ENCODE data around the gene AIFM1.

The AIFM1 gene

GRCh38 chrX:130165703-130166502, at the start of gene AIFM1:
Gene AIFM1 (minus strand): TSS chrX:130165841. CDS start chrX:130165656, 185 bp downstream.
- peak; percentile 91 for DNase-seq

- DNase-seq = no peak
Measured at GRCh38 chrX:130213376-130213775, 47.7 kb upstream of the AIFM1 start.

DNA sequence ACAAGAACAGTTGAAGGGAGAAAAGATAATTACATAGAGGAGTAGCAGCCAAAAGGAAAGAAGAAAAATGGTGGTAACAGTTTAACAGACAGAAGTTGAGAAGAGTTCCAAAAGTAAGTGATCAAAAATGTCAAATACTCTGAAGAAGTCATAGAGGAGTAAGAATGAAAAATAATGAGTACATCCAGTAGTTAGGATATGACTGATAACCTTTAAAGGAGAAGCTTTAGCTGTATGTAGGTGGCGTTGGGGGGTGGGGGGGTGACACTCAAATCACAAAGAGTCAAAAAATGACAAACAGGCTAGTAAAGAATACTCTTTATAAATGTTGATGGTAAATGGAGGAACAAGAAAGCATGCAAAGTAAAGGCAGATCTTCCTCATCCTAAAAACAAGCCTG, 46.7 kb upstream of the AIFM1 start:
- DNase-seq = no peak

- DNase-seq = no peak
Measured at GRCh38 chrX:130211415-130212186, 46.0 kb upstream of the AIFM1 start.

GRCh38 chrX:130204647-130205046, 39.0 kb upstream of the AIFM1 start:
- no peak for DNase-seq

DNA sequence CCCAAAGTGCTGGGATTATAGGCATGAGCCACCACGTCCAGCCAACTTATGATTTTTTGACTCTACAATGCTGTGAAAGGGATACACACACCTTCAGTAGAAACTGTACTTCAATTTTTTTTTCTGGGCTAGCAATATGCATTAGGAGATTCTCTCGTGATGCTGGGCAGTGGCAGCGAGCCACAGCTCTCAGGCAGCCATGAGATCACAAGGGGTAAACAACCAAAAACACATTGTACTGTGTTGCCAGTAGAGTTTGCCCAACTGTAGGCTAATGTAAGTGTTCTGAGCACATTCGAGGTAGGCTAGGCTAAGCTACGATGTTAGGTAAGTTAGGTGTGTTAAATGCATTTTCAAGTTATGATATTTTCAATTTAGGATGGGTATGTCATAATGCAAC, 31.8 kb upstream of the AIFM1 start:
- DNase-seq = no peak

DNA sequence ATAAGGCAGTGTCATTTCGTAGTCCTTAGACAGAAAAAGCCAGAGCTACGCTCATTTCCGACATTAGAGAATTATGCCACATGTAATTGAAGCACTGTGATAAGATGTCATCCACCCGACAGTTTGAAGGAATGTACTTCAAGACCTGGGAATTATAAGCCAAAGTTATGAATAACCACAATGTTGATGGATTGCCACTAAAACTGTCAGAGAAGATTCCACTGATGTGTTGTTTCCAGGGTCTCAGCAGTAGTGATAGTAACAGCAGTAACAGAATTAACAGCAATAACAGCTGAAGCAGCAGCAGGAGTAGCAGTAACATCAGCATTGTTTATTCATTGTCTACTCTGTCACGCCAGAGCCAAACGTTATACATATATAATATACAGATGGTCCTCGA, 30.8 kb upstream of the AIFM1 start:
- DNase-seq = no peak

DNA sequence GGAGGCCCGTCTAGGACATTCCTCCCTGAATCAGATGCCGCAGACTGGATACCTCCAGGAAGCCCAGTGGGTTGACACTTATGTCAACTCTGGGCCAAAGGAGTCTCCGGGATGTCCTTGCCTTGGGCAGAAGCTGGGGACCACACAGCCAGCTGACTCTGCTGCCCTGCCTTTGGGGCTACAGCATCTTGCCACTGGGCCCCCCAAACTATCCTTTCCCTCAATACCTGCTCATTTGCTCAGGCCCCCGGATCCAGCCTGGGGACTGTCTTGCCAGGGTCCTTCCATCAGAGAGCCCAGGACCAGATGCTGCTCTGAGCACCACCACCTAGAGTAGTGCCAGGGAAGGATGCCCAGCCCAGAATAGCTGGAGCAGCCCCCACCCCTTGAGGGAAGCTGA, 25.2 kb upstream of the AIFM1 start:
- no peak for DNase-seq

GRCh38 chrX:130186651-130187050, 21.0 kb upstream of the AIFM1 start:
- DNase-seq = no peak

GRCh38 chrX:130184857-130185256, 19.2 kb upstream of the AIFM1 start:
- DNase-seq = no peak

DNA sequence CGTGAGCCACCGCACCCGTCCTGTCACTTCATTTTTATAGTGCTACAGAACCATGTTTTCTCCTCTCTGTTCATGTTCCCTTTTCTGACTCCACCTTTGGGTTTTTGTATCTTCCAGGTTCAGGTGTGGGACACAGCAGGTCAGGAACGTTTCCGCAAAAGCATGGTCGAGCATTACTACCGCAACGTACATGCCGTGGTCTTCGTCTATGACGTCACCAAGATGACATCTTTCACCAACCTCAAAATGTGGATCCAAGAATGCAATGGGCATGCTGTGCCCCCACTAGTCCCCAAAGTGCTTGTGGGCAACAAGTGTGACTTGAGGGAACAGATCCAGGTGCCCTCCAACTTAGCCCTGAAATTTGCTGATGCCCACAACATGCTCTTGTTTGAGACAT, 18.5 kb upstream of the AIFM1 start:
- no peak for DNase-seq

DNA sequence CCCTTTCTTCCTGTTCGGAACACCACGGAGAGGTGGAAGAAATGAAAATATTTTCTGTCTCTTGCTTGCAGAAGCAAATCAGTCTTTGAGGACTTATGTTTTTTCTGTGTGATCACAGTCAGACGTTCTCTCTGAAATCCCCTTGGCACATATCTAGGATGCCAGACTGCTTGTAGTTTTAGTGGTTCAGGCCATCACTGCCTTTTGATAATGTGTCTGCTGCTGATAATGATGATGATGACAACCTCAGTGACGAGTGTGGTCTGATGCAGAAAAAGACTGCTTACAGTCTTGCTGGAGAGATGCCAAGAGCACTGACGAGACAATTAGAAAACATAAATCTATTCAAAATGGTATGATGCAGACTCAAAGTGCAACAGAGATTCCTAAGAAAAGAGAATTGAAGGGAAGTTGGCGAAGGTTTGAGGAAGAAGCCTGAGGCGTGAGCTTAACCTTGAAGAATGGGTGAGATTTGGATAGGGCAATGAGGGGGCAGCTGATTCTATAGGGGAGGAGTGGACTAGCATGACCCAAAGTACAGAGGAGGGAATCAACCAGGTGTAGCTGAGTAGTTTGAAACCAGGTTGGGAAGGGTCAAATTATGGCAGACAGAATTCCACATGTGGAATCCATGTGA, 14.1 kb upstream of the AIFM1 start:
- DNase-seq = no peak

DNA sequence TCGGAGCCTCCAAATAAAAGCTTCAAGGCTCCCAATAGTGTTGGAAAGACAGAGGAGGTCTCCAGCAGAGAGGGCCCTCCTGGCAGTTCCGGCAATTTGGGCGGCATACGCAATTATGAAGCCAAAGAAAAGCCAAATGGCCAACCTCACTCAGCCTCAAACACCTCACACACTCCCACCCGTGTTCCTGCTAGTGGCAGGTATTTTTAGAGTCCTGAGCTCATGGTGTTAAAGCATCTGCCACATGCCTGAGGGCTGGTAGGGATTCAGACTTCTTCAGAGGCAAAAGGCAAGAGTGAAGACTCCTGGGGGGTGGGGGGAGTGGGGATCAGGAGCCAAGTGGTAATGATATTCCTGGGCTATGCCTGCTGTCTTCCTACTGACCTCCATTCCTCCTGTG, 13.5 kb upstream of the AIFM1 start:
- no peak for DNase-seq

DNA sequence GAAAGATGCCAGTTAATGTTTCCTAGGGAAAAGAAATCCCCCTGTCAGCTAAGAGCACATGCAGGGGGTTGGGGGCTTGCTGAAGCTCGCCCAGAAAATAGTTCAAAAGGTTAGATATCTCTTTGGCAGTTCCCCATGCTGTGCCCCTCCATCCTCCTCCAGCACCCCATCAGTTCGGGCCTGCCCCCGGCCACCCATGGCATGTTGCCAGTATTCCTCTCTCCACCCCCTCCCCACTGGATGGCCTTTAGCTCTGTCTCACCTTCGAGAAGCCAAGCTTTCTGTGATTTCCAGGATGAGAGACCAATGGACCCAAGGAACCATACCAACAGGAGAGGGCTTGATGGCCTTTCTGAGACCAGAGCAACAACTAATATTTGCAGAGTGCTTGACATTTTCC, 11.3 kb upstream of the AIFM1 start:
- DNase-seq = no peak

DNA sequence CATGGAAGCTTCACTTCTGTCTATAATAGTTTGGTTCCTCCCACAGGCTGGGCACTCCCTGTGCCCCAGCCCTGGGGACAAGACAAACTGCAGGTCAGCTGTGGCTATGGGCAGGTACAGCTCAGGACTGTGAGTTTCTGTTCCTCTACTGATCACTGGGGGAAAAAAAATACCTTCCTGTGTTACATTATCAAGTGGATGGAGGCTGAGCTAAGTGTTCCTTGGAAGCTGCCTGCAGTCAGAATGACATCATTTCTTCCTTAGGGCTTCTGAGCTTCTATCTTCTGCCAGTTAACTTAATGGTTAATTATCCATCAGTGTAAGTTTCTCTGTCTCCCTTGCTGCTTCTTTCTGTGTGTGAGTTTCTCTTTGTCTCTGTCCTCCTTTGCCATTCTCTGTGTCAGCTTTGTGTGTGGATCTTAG, 10.7 kb upstream of the AIFM1 start:
- no peak for DNase-seq

DNA sequence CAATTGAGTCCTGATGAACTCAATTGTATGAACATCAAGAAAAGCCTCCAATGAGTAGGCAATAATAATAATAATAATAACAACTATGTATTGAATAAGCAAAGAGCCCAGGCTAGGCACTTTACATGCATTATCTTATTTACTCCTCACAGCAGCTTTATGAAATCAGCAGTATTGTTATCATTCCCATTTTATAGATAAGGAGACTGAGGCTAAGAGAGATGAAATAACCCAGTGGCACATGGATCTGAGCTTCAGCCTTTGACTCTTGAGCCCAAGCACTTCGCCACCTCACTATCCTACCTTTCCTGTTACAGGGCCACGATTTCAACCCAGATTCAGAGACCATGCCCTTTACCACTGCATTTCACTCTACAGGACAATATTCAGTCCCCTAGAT, 9.3 kb upstream of the AIFM1 start:
- DNase-seq = no peak

DNA sequence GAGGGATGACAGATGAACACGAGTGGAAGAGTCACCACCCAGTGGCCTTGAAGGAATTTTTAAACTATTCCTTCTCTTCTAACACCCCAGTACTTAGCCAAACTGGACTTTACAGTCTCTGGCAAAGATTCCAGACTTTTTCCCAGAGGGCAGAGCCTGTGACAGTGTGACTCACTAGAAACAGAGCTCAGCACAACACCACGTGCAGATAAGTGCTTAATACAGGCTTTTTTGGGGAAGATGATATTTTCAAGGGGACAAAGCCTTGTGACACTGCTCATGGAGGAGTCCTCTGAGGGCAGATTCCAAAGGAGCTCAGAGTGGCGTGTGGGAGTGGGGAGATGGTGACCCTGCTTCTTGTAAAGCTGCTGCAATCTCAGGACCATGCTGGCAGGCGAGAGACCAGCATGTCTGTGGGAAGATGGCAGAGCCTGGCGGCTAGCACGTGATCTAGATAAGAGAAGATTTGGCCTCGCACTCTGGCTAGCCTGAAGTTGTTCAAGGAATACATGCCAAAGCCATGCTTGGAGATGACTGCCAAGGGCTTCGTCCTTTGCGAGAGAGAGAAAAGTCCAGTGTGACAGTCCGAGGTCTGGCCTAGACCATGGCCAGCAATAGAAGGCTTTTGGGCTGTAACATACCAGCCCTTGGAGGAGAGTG, 8.5 kb upstream of the AIFM1 start:
- DNase-seq = no peak

- DNase-seq = no peak
Measured at GRCh38 chrX:130173190-130173895, 7.7 kb upstream of the AIFM1 start.

DNA sequence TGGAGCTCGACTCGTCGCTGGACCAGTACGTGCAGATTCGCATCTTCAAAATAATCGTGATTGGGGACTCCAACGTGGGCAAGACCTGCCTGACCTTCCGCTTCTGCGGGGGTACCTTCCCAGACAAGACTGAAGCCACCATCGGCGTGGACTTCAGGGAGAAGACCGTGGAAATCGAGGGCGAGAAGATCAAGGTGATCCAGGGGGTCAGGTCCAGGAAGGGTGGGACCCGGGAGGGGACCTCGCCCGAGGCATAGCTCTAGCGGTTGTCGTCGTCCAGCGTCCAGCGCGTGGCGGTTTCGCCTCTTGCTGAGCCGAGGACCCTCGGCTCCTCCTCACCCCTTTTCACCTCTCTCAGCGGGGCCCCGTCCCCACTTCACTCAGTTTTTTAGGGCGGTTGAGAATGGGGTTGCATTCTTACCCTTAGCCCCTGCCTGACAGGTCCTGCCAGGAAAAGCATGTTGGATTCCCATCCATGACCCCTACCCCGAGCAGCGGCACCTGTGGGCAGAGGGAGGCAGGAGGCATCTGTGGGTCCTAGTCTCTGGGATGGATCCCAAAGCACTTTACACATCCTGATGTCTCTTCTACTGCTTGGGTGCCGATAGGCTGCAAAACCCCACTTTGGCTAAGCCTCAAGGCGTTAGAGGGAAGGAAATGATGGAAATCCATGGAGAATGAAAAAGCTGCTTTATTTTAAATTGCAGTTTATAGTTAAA, 6.6 kb upstream of the AIFM1 start:
- no peak for DNase-seq

DNA sequence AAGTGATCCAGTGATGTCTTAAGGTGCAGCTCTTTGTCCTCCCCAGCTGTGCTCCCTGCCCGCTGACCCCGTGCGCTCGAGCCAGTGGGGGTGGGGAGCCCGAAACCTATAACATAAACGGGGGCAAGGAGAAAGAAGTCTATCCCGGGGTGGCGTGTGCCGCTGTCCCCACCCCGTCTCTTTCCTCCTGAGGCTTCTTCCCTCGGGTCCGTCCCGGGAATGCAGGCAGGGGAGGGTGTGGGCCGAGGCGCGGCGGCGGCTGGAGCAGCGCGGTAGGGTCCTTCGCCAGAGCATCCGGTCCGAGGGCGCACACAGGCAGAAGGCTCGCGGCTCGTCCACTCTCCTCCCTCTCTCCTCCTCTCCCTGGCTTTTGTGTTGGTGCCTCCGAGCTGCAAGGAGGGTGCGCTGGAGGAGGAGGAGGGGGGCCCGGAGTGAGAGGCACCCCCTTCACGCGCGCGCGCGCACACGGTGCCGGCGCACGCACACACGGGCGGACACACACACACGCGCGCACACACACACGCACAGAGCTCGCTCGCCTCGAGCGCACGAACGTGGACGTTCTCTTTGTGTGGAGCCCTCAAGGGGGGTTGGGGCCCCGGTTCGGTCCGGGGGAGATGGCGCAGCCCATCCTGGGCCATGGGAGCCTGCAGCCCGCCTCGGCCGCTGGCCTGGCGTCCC, 5.9 kb upstream of the AIFM1 start, which contains the start of gene RAB33A:
Gene RAB33A, plus strand, starts transcription at position 517 of the 681 bp plus-strand sequence. Its CDS starts 101 bp downstream, at position 618.
- DNase-seq = peak; percentile 55
